ENCODE results near the gene TMEM223. TPM values are rescaled to one million over a fixed set of nuclear protein-coding genes. Genes with fewer than 3 reads are reported as not detected.
"Not testable (repeated sequence)": the region's sequence is repeated elsewhere in the genome, so short reads cannot be mapped to it uniquely, and the experiment has no call there.

Gene TMEM223, protein sequence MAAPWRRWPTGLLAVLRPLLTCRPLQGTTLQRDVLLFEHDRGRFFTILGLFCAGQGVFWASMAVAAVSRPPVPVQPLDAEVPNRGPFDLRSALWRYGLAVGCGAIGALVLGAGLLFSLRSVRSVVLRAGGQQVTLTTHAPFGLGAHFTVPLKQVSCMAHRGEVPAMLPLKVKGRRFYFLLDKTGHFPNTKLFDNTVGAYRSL
- polyA plus RNA-seq, result 10 to 100 TPM; 13.8 to 19.7 TPM

DNA sequence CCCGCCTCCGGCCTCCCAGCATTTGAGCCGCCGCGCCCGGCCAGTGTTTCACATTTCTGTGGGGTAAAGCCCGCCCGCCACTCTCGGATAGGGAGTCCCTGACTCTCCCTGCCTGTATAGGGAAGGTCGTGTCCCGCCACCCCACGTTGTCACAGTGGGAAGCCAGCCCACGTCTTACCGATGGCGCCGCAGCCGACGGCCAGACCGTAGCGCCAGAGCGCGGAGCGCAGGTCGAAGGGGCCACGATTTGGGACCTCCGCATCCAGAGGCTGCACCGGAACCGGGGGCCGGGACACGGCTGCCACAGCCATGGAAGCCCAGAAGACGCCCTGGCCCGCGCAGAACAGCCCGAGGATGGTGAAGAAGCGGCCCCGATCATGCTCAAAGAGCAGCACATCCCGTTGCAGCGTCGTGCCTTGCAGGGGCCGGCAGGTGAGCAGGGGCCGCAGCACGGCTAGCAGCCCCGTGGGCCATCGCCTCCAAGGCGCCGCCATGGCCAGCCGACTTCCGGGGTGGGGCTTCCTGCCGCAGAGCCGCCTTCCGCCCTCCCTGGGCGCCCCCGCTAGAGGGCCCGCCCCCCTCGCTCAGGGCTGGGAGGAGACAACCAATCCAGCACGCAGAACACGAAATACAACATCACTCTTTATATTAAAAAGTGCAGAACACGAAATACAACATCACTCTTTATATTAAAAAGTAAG, at the start of gene TMEM223:
TSS of gene TMEM223 (minus strand) at position 506 of the 701 bp plus-strand sequence. CDS start at position 494, 12 bp downstream.
- no peaks in the 10 kb centered on the region for H3K27me3 ChIP-seq (ENCODE audit: control insufficient read depth in 1 of 2, insufficient read depth in 2 of 2, low read length in 2 of 2)
- peaks cover 5 to 9% of the 10 kb centered on the region in 2 donors for H3K4me1 ChIP-seq (ENCODE audit: control insufficient read depth in 2 of 2, insufficient read depth in 2 of 2, low read length in 1 of 2)
- H3K36me3 ChIP-seq (ENCODE audit: control insufficient read depth in 2 of 2, insufficient read depth in 2 of 2, low read length in 1 of 2), result peaks cover 11 to 33% of the 10 kb centered on the region in 2 donors
- WGBS, 2 donors, result 0% methylated on average over 50 to 58 of the region's 58 CpGs
- H3K9me3 ChIP-seq (ENCODE audit: control insufficient read depth in 2 of 2, insufficient read depth in 1 of 2, low read depth in 1 of 2, low read length in 1 of 2), result no peaks in the 10 kb centered on the region
- H3K27ac ChIP-seq (ENCODE audit: low read depth in 2 of 2, low read length in 1 of 2), result peak within 1 kb of the TSS; percentile 83 to 96
- peak within 1 kb of the TSS; percentile 94 to 99 for H3K4me3 ChIP-seq (ENCODE audit: low read depth in 1 of 2, low read length in 2 of 2)

DNA sequence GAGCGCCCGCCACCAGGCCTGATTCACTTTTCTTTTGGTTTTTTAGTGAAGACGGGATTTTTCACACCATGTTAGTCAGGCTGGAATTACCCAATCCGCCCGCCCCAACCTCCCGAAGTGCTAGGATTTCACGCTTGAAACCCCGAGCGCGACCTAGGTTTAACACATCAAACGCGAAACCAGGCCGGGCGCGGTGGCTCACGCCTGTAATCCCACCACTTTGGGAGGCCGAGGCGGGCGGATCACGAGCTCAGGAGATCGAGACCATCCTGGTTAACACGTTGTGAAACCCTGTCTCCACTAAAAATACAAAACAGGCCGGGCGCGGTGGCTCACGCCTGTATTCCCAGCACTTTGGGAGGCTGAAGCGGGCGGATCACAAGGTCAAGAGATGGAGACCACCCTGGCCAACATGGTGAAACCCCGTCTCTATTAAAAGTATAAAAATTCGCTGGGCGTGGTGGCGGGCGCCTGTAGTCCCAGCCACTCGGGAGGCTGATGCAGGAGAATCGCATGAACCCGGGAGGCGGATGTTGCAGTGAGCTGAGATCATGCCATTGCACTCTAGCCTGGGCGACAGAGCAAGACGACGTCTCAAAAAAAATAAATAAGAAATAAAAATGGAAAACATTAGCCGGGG, 49.0 kb upstream of the TMEM223 start:
- not testable (repeated sequence) for H3K36me3 ChIP-seq (ENCODE audit: control insufficient read depth in 2 of 2, insufficient read depth in 2 of 2, low read length in 1 of 2); H3K9me3 ChIP-seq (ENCODE audit: control insufficient read depth in 2 of 2, insufficient read depth in 1 of 2, low read depth in 1 of 2, low read length in 1 of 2); H3K27me3 ChIP-seq (ENCODE audit: control insufficient read depth in 1 of 2, insufficient read depth in 2 of 2, low read length in 2 of 2); H3K4me1 ChIP-seq (ENCODE audit: control insufficient read depth in 2 of 2, insufficient read depth in 2 of 2, low read length in 1 of 2)
- Histone ChIP-seq H3K4me3 (ENCODE audit: low read depth in 1 of 2, low read length in 2 of 2) (peak overlapping the region; percentile 44 to 97), H3K27ac (ENCODE audit: low read depth in 2 of 2, low read length in 1 of 2) (peak overlapping the region; percentile 99)
- WGBS, 2 donors, result 1% methylated on average over 41 of the region's 41 CpGs

DNA sequence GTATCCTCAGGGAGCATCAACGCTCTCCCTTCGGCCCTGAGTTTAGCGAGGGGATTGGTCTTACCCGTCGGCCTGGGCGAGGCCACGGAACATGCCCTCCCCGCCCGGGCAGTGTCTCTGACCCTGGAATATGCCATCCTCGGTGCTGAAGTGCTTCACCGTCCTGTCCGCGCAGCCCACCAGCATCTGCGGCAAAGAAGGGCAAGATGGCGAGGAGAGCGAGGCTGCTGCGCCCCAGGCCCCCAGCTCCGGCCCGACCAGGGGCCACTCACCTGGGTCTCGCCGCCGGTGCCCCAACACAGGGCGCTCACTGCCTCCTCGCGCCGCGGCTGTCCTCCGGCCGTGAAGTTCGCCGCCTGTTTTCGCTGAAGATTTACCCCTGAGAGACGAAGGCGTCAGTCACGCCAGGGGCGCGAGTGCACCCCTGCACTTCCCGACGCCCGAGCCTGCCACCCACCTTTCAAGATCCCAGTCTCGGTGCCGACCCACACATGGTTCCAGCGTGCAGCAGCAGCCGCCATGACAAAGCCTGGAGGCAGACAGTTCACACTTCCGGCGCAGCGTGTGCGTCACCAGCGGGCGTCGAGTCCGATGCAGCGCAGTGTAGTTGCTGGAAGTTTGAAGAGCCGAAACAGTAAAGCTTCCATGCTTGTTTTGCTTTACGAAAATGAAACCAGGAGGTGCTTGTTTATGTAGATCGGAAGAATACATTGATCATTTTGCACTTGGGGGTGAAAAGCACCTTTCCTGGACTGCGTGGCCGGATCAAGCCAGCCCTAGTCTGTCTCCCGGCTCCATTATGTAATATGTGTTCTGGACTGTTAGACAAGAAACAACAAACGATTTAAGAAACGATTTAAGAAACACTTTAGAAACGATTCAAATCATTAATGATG, 47.5 kb upstream of the TMEM223 start, which contains the start of gene WDR74:
TSS of gene WDR74 (minus strand) at position 541 of the 896 bp plus-strand sequence. CDS start at position 521, 20 bp downstream.
- peak within 1 kb of the TSS; percentile 95 to 97 for H3K4me3 ChIP-seq (ENCODE audit: low read depth in 1 of 2, low read length in 2 of 2)
- H3K36me3 ChIP-seq (ENCODE audit: control insufficient read depth in 2 of 2, insufficient read depth in 2 of 2, low read length in 1 of 2), result peaks cover 8 to 15% of the 10 kb centered on the region in 2 donors
- H3K4me1 ChIP-seq (ENCODE audit: control insufficient read depth in 2 of 2, insufficient read depth in 2 of 2, low read length in 1 of 2), result peaks cover 0 to 3% of the 10 kb centered on the region in 2 donors
- 0% methylated on average over 60 to 62 of the region's 62 CpGs for WGBS, 2 donors
- H3K27ac ChIP-seq (ENCODE audit: low read depth in 2 of 2, low read length in 1 of 2), result peak within 1 kb of the TSS; percentile 99
- no peaks in the 10 kb centered on the region for H3K9me3 ChIP-seq (ENCODE audit: control insufficient read depth in 2 of 2, insufficient read depth in 1 of 2, low read depth in 1 of 2, low read length in 1 of 2)
- no peaks in the 10 kb centered on the region for H3K27me3 ChIP-seq (ENCODE audit: control insufficient read depth in 1 of 2, insufficient read depth in 2 of 2, low read length in 2 of 2)

DNA sequence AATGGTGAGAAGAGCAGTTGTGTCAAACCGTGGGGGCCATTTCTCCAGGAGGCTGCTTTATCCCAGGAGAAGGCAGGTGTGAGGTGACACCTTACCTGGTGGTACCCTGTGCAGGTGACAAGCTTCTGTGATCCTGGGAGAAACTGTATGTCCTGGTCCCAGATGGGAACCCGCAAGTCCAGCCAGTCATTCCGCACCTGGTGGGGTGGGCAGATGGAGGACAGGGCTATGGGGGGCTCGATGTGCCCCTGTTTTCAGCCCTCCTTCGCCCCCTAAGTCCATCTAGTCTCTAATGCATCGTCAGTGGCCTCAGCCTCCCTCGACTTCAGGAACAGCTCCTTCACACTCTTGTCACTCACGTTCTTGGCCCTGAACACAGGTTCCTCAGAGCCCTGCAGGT, 43.5 kb upstream of the TMEM223 start:
- Histone ChIP-seq H3K9me3 (ENCODE audit: control insufficient read depth in 2 of 2, insufficient read depth in 1 of 2, low read depth in 1 of 2, low read length in 1 of 2) (no peaks in the 10 kb centered on the region), H3K4me1 (ENCODE audit: control insufficient read depth in 2 of 2, insufficient read depth in 2 of 2, low read length in 1 of 2) (peaks cover 0 to 5% of the 10 kb centered on the region in 2 donors), H3K4me3 (ENCODE audit: low read depth in 1 of 2, low read length in 2 of 2) (no peak overlapping the region), H3K27ac (ENCODE audit: low read depth in 2 of 2, low read length in 1 of 2) (no peak overlapping the region), H3K27me3 (ENCODE audit: control insufficient read depth in 1 of 2, insufficient read depth in 2 of 2, low read length in 2 of 2) (no peaks in the 10 kb centered on the region), H3K36me3 (ENCODE audit: control insufficient read depth in 2 of 2, insufficient read depth in 2 of 2, low read length in 1 of 2) (peaks cover 12 to 15% of the 10 kb centered on the region in 2 donors)
- 84 to 89% methylated on average over 8 of the region's 8 CpGs for WGBS, 2 donors

DNA sequence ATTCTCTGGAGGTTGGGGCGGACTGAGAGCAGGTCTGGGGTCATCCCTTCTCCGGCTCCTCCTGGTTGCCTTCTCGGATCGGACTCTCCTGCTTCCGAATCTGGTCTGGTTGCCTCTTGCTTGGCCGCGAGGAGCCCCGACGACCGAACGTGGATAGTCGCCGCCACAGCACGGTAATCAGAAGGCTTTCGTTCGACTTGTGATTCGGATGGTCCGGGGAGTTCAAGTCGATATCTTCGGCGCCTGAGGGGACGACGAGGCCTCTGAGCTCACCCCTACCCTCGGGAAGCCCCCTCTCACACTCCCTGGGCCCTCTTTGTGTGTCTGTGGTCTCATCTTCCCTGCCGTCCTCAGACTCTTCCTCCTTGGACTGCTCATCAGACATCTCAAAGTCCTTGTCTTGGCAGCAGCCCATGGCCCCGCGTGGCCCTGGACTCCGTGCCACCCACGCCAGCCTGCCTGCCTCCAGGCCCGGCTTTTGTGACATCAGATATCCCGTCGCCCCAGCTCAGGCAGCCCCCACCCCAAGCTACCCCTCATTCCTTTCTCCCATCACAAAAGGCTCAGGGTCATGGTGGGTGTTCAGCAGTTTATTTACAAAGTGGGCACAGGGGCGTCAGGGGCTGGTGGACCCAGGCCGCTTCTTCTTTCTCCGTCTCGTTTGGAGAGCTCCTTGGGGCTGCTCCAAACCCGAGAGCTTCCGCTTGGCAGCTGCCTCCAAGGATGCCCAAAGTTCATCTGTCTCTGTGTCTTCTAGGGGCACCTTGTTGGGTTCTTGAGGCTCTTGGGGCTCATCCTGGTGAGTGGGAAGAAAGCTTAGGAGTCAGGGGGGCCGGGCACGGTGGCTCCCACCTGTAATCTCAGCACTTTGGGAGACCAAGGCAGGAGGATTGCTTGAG, 40.8 kb upstream of the TMEM223 start, which contains the start of gene TEX54:
TSS of gene TEX54 (minus strand) at position 506 of the 899 bp plus-strand sequence.
- no peaks in the 10 kb centered on the region for H3K27me3 ChIP-seq (ENCODE audit: control insufficient read depth in 1 of 2, insufficient read depth in 2 of 2, low read length in 2 of 2)
- H3K4me1 ChIP-seq (ENCODE audit: control insufficient read depth in 2 of 2, insufficient read depth in 2 of 2, low read length in 1 of 2), result peaks cover 0 to 5% of the 10 kb centered on the region in 2 donors
- WGBS, 2 donors, result 7 to 10% methylated on average over 40 of the region's 40 CpGs
- H3K4me3 ChIP-seq (ENCODE audit: low read depth in 1 of 2, low read length in 2 of 2), result peak within 1 kb of the TSS; percentile 79 to 93
- peak within 1 kb of the TSS; percentile 96 to 98 for H3K27ac ChIP-seq (ENCODE audit: low read depth in 2 of 2, low read length in 1 of 2)
- H3K36me3 ChIP-seq (ENCODE audit: control insufficient read depth in 2 of 2, insufficient read depth in 2 of 2, low read length in 1 of 2), result peaks cover 12 to 15% of the 10 kb centered on the region in 2 donors
- no peaks in the 10 kb centered on the region for H3K9me3 ChIP-seq (ENCODE audit: control insufficient read depth in 2 of 2, insufficient read depth in 1 of 2, low read depth in 1 of 2, low read length in 1 of 2)

DNA sequence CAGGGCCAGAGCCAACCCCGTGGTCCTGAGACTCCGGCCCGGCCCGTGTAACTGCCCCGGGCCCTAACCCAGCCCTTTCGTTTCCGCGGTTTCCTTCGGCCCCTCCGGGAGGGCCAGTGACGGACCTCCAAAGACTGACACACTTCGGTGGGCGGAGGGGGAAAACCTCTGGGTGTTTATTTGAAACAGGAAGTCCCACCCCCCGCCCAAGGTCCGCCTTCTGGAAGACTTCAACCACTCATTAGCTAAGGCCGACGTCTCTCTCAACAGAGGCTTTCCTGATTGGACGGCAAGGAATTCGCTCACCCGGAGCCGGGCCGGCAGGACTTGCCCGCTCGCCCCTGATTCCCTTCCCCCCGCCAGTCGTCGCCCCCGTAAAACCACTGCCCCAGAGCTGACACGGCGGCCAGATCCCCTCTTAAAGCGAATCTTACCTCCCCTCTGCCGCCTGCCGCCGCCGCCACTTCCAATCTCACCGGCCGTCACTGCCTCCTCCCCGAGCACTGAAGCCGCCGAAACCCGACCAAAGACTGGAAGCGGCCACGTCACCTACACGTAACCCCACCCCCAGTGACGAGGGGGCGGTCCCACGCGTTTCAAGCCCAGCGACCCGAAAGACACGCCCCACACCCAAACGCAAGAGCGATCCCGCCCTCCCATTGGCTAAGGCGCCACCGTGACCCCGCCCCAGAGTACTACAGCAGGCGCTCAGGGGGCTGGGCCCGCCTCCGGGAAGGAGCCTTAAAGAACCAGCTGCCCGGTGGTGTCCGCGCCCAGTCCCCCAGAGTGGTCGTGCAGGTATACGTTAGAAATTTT, 39.9 kb upstream of the TMEM223 start, which contains the start of gene STX5:
TSS of gene STX5 (minus strand) at position 532 of the 816 bp plus-strand sequence. CDS start 808 bp downstream, outside the sequence.
- 0% methylated on average over 65 of the region's 65 CpGs for WGBS, 2 donors
- H3K9me3 ChIP-seq (ENCODE audit: control insufficient read depth in 2 of 2, insufficient read depth in 1 of 2, low read depth in 1 of 2, low read length in 1 of 2), result no peaks in the 10 kb centered on the region

DNA sequence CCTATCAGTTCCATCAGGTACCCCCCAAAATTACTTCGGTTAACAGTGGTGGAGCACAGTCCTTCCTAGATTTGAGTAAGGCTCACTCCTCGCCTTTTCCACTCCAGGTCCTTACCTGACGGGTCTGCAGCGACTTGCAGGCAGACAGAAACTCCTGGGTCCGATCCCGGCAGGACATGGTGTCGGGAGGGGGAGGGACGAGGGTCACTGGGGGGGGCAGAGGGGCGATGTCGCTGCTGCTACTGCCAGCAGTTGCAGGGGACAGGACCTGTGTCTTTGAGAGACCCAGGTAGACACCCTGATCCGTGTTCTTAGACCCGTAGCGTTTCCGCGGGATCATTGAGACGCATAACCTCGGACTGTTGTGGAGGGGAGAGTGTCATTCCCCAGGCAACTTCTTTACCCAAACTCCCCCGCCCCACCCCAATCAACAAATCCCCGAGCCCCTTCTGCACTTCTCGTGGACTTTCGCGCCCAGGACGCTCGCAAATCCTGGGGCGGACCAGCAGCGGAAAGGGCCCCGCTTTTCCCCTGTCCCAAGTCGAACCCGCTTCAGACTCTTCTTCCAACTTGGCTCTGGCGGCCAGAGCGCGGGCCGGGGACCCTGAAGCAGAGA, 39.2 kb upstream of the TMEM223 start:
- 0 to 1% methylated on average over 33 of the region's 33 CpGs for WGBS, 2 donors
- Histone ChIP-seq H3K4me1 (ENCODE audit: control insufficient read depth in 2 of 2, insufficient read depth in 2 of 2, low read length in 1 of 2) (peaks cover 0 to 5% of the 10 kb centered on the region in 2 donors), H3K4me3 (ENCODE audit: low read depth in 1 of 2, low read length in 2 of 2) (peak overlapping the region; percentile 79 to 93), H3K27me3 (ENCODE audit: control insufficient read depth in 1 of 2, insufficient read depth in 2 of 2, low read length in 2 of 2) (no peaks in the 10 kb centered on the region), H3K36me3 (ENCODE audit: control insufficient read depth in 2 of 2, insufficient read depth in 2 of 2, low read length in 1 of 2) (peaks cover 18 to 23% of the 10 kb centered on the region in 2 donors), H3K27ac (ENCODE audit: low read depth in 2 of 2, low read length in 1 of 2) (peak overlapping the region; percentile 84 to 98), H3K9me3 (ENCODE audit: control insufficient read depth in 2 of 2, insufficient read depth in 1 of 2, low read depth in 1 of 2, low read length in 1 of 2) (no peaks in the 10 kb centered on the region)

More for the DNA sequence above, 39.9 kb upstream of the TMEM223 start, which contains the start of gene STX5:
- H3K4me3 ChIP-seq (ENCODE audit: low read depth in 1 of 2, low read length in 2 of 2), result peak within 1 kb of the TSS; percentile 79 to 93
- H3K4me1 ChIP-seq (ENCODE audit: control insufficient read depth in 2 of 2, insufficient read depth in 2 of 2, low read length in 1 of 2), result peaks cover 0 to 5% of the 10 kb centered on the region in 2 donors
- peak within 1 kb of the TSS; percentile 96 to 98 for H3K27ac ChIP-seq (ENCODE audit: low read depth in 2 of 2, low read length in 1 of 2)
- no peaks in the 10 kb centered on the region for H3K27me3 ChIP-seq (ENCODE audit: control insufficient read depth in 1 of 2, insufficient read depth in 2 of 2, low read length in 2 of 2)
- peaks cover 18 to 23% of the 10 kb centered on the region in 2 donors for H3K36me3 ChIP-seq (ENCODE audit: control insufficient read depth in 2 of 2, insufficient read depth in 2 of 2, low read length in 1 of 2)
